Mucosa of gallbladder (tissue), 1 donor: ENCODE data around the gene ARHGAP40. TPM values are rescaled to one million over a fixed set of nuclear protein-coding genes. Genes with fewer than 3 reads are reported as not detected.

ENCODE experiments used
- DNase-seq: peaks from one replicate; pipeline ENCODE4 v3.0.0-alpha.2; 2020; ENCODE audit warnings: low spot score
- total RNA-seq: library from RNA; stranded (reverse); gene quantifications from one replicate; pipeline ENCODE4 v1.2.1, GENCODE V29; 2021
- donor health status: DM: no; HTN: no; CAD: no.

The ARHGAP40 gene
- not detected for total RNA-seq

DNA sequence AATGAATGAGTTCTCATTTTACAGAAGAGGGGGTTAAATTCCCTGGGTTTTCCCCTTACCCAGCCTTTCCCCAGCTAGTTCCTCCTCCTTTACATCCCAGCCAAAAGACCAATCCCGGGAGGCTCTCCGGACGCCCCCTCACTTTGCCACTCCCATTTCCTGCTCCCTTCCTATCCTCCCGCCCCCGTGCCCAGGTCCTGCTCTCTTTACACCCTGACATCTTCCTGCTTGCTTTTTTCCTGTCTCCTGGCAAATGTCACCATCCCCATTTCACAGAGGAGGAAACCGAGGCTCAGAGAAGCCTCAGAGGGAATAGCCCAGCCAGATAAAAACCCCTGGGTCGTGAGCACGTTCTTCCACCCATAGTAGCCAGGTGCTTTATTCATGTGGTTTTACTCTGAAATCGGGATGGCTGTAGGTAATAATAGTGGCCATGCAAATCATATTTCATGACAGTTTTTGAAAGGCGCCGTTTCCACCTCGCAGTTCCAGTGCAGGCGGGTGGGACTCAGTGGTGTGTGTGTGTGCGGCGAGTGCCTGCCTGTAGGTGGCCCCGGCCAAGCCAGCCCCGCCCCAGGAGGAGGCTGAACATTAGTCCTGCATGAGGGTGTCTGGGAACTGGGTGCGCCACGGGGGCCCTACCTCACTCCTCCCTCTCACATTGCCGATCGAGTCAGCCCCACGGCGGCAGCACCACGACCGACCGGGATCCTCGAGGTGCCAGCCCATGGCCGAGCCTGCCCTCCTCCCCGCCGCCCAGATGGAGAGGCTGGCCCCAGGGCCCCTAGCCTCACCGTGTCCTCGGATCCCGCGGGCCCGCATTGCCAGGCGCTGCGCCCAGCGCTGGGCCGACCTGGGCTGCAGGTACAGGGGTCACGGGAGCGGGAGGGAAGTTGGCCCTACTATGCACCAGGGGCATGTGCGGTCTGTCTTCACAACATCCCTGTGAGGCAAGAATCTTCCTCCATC, at the start of gene ARHGAP40:
Gene ARHGAP40, plus strand, starts transcription at position 594 of the 969 bp plus-strand sequence.
- DNase-seq: no peak

DNA sequence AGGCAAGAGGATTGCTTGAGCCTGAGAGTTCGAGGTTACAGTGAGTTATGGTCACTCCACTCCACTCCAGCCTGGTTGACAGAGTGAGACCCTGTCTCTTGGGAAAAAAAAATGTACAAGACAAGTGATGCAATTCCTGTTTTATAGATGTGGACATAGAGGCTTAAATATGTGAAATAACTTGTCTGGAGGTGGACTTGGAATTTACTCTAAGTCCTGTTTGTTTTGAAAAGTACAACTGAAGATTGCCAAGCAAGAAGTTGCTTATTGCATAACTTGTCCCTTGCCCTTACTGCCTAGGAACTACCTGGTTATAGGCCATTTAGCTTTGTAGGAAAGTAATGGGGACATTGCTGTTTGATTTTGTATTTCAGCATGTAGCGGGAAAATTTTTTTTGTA, 46.6 kb upstream of the ARHGAP40 start:
- DNase-seq: no peak

DNA sequence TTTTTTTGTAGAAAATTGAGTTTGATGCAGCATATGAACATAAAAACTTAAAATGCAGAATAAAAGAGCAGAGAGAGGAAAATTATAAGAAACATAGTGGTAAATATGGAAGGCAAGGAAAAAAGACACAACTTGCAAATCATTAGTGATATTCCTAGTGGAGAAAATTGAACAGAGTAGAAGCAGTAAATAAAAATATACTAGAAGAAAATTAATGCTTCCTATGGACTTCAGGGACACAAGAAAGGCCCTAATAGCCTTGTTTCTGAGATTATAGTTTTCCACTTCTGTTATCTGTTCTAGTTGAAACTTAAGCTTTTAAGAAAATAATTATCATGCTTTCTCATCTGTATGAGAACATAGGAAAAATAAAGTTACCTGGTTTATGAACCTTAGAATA, 46.2 kb upstream of the ARHGAP40 start:
- no peak for DNase-seq

DNA sequence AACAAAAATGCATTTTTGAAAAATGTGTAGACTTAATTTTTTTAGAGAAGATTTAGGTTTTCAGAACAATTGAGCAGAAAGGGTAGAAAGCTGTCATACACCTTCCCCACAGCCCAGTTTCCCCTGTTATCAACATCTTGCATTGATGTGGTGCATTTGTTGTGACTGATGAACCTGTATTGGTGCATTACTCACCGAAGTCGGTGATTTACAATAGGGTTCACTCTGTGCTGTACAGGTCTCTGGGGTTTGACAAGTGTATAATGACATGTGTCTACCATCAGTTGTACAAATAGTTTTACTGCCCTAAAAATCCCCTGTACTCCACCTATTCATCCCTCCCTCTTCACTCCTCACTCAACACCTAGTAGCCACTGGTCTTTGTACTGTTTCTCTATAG, 44.4 kb upstream of the ARHGAP40 start:
- DNase-seq: no peak

DNA sequence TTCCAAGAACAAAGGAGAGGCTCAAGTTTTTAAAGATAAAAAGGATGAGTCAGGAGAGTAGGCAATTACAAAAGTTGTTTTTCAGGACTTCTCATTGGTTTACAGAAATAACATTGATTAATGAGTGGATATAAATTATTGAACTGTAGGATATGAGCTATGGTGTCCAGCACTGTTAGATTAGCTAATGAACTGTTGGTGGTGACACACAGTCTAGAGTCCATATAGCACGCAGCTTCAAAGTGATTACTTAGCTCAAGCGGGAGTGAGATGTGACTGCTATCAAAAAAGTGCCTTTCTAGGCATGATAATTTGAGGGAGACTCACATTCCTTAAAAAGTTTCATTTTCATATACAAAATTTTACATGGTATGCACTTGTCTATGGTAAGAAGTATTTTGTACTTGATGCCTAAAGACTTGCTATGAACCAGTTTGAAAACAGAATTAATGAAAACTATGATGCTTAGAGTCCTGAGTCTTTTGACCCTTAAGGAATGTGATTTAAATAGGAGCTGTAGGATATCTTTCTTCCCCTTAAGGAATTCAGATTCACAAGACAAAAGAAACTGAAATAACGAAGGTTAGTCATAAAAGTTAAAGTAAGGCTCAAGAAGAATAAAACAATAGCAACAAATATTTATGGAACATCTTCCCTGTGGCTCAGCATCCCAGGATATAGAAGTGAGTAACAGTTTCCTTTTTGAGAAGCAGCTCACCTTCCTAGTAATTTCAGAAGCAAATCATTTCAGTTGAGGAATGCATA, 42.8 kb upstream of the ARHGAP40 start:
- no peak for DNase-seq

DNA sequence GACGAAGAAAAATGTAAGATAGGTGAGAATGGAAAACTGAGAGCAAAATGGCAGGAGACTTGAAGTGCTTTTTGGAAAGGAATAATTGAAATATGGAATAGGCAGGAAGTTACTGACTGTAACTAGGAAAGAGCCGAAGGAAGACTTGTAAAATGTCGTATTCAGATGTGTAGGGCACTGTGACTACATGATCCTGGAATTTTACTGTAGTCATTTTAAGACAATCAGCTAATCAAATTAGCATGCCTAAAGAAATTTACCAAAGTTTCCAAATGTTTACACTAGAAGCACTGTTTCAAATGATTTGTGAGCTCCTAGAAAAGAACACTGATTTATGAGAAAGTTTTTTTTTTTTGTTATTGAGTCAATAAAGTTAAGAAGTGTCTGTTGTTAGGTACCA, 41.8 kb upstream of the ARHGAP40 start:
- no peak for DNase-seq

DNA sequence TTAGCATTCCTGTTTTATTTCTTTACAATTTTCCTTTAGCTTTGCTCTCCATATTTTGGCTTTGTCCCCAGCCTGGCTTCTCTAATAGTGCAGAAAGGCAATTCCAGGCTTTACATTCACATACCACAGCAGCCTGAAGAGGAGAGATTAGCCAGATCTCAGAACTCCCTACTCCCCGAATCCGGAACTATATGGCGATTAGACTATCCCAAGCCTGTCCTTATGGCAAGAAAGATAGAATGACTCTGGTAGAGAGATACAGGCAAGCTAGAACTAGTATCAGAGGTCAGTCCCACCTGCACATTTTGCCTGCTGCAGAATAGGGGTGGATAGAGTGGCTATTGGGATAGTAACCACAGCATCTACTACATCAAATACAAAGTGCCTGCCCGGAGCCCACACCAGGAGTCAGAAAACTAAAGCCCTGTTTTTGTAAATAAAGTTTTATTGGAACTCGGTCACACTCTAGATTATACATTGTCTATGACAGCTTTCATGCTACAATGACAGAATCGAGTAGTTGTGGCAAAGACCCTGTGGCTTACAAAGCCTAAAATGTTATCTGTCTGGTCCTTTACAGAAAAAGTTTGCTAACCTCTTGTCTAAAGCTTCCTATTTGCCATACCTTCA, 37.7 kb upstream of the ARHGAP40 start:
- DNase-seq: no peak

DNA sequence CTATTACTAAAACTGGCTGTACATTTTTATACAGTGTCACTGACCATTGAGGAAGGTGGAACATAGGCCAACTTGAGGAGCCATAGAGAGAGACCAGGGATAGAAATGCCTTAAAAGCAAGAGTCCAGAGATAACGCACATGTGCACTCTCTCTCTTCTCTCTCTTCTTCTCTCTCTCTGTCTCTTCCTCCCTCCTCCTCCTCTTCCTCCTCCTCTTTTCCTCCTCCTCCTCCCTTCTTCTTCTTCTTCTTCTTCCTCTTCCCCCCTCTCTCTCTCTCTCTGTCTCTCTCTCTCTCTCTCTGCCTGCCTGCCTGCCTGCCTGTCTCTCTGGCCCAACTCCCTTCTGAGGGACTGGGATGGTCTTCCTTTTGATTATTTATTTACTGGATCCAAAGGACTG, 36.9 kb upstream of the ARHGAP40 start:
- no peak for DNase-seq

DNA sequence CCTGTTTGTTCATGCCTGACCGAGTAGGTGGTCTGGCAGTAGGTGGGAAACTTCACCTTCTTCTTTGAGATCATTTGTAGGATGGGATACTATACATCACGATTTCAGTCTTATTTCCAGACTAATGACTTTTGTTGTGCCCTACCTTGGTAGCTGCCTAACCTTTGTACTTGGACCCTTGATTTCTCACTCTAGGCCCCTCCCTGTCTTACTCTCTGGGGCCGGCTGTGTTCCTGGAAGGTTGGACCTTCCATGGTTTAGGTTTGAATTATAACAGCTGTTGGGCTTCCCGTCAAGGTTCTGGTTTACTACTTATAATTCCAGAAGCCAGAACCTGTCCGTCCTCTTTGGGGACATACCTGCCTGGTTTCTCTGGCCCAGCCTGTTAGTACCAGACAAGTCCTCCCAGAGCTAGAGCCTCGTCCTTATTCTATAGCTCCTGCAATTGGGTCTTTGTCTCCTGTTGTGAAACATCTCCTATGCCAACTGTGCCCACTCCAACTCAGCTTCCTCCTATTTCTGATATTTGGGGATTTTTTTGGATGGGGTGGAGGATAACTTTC, 35.5 kb upstream of the ARHGAP40 start:
- no peak for DNase-seq

DNA sequence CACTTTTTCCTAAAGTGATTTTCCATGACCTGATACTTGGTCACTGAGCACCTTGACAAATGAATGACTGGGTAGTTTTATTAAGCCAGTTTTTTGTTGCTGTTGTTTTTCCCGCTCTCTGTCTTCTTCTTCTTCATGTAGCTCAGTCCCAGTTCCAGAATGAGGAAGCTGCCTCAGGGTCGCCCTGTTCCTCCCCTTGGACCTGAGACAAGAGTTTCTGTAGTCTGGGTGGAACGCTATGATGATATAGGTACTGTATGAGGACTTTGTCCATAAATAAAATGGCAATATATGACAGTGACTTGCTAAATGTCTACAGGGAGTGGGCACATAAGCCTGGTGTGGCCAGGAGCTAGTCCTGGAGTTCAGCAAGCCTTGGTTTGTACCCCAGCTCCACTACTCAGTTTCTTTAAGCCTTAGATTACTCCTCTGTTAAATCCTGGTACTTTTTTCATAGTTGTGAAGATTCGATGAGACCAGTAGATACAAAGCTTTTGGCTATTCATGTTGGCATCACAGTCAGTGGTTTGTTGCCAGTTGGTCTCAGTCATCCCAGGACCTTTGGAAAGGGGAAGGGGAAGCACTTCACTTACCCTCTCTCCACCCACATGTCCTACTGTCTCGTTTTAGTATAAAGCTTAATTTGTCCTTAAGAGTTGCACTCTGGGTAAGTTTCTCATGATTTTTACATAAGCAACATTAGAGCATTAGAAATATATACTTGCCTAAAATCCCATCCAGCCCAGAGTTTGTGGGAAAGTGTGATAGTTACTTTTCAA, 31.7 kb upstream of the ARHGAP40 start:
- DNase-seq: no peak

DNA sequence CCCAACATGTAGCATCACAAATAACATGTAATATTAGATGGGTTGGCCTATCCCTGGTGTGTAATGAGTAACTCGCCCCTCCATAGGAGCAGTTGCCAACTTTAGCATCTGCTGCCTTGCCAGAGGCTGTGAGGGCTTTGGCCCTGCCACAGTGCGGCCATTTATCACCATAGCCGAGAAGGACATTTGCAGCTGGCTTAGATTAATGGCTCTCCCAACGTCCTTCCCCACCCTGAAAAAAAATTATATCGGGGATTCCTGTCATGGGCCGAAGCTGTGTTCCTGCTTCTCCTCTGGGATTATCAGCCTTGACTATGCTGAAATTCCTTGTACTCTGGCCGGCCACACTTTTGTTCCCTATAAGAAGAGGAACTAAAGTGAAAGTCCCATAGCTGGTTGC, 28.2 kb upstream of the ARHGAP40 start:
- DNase-seq: no peak

DNA sequence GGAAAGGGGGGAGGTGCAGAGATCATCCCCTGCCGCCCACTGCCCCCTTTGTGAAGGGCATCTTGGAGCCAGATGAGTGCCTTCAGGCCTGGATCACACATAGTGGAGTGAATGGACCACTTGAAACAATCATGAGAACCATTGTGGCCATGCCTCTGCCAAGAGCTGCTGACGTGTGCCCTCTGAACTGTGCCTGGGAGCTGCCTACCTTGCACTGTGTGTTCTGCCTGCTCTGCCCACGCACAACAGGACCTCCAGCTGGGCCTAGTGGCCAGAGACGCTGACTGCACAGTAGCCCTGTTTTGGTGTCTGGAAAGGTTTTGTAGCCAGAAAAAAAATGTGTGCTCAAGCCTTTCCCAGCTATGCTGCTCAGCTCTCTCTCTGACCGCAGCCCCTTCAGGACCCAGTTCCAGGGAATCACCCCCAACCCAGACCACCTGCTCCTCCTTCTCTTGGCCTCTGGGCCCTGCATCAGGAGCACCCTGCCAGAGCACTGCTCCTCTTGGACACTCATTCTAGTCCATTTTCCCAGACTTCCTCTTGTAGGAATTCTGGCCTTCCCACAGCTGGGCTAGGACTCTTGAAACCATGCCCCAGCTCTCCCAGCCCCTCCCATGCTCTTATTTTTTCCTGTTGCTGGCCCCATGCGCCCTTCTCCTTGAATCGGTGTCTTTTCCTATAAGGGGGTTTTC, 22.2 kb upstream of the ARHGAP40 start:
- no peak for DNase-seq

DNA sequence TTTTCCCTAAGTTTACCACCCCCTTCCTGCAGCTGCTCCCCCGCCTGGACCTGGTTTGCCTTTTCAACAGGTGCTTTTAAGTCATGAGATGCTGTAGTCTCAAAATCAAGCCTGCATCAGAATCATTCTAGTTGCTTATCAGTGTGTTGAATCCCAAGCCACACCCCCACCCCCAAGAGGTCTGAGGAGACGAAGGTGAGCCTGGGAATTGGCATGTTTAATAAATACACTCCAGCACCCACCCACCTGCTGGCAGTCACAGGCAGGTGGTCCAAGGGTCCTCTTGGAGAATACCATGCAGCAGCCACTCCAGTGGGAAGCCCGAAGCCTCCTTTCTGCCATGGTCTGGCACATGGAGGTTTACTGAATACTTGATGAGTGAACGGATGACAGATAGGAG, 21.7 kb upstream of the ARHGAP40 start:
- no peak for DNase-seq

DNA sequence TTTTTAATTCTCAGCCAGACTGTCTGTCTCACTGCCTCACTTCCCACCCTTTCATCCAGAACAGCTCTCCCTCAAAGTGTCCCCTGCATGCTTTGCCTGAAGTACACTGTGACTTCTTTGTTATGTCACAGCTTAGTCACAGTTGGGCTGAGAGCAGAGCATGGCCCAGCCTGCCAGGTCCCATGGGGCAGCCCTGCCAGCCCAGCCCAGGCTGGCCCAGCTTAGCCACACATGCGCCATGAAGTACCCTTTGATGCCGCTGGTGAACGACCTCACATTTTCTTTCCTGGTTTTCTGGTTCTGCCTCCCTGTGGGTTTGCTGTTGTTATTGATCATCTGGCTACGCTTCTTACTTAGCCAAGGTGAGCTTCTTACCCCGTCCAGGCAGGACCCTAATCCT, 20.6 kb upstream of the ARHGAP40 start, which contains the start of gene ADIG:
Gene ADIG, plus strand, starts transcription at position 185 of the 400 bp plus-strand sequence. Its CDS starts 54 bp downstream, at position 239.
- peak; percentile 16 for DNase-seq

DNA sequence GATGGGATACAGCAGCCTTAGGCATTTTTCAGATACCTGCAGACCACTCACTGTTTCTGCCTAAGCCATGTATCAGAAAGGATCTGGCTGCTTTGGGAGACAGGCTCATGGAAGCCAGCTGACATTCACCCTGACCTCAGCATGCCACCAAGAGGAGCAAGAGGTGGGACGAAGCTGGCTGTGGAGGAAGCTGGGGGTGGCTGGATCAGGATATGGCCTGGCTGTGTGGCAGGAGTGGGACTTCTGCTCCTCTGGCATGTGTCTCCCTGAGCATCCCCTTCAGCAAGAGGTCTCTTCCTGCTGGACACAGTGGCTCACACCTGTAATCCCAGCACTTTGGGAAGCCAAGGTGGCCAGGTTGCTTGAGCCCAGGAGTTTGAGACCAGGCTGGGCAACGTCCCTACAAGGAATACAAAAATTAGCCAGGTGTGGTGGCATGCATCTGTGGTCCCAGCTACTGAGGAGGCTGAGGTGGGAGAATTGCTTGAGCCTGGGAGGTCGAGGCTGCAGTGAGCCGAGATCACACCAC, 19.7 kb upstream of the ARHGAP40 start:
- no peak for DNase-seq

DNA sequence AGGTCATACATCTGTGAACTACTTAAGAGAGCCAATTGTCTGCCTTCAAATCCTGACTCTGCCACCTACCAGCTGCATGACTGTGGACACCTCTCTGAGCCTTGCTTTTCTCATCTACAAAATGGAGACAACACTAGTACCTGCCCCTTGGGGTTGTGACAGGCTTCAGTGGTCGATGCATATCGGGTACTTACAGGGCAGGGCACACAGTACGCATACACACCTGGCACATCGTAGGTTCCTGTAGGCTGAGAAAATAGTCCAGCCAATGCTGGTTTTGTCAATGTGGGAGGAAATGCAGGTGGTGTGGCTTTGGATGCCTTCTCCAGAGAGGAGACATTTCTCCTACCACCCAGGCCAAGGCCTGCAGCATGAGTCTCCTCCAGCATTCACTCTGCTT, 18.3 kb upstream of the ARHGAP40 start:
- DNase-seq: no peak

DNA sequence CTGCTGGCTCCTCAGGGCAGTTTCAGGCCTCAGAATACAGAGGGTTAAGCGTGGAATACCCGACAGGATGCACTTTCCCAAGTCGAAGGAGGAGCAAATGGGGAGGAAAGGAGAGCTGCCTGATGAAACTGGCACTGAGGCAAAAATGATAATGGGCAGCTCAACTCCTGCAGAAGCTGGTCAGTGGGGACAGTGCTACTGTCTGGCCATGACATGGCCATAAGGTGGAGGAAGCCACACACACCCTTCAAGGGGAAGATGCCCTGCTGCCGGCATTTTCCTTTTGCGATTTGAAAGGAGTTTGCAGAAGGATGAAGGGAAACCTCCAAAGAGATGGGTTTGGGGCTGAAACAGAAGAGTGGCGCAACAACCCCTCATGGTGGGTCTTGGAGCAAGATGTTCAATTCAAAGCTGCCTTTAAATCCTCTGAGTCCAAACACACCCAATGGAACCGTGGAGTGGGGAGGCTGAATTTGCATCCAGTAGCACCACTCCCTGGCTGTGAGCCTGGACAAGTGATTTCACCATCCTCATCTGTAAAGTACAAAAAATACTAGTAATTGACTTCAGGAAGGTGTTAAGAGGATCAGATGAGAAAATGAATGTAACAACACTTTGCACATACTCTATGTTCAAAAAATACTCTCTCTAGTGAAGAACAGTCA, 17.4 kb upstream of the ARHGAP40 start:
- no peak for DNase-seq

DNA sequence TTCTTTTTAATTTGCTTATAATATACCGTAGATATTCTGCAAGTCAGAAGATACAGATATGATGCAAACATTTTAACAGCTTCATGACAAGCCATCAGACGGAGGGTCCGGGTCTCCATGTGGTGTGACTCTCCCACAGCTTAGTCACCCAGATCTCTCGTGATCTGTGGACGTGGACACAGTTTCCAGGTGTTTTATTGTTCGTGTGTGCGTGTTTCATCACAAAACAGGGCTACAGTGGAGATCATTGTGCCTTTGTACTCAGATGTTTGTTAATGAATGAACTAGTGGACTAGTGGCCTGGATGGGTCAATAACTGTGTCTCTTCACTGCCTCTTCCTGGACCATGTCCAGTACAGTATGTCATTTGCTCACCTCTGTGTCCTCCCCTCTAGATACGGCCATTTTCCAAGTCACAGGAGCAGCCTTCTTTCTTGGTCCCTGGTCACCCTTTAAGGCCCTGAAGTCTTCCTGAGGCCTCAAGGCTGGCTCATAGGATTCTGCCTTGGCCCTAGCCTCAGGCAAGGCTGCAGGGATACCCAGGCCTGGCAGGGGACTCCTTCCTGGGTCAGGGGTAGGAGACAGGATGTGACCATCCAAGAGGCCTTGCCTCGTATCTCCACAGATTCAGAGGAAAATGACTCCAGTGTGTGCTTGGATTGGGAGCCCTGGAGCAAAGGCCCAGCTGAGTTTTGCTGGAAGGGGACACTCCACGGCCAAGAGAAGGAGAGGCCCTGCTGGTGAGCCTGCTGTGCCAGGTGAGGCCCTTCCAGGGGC, 16.0 kb upstream of the ARHGAP40 start:
- DNase-seq: no peak

DNA sequence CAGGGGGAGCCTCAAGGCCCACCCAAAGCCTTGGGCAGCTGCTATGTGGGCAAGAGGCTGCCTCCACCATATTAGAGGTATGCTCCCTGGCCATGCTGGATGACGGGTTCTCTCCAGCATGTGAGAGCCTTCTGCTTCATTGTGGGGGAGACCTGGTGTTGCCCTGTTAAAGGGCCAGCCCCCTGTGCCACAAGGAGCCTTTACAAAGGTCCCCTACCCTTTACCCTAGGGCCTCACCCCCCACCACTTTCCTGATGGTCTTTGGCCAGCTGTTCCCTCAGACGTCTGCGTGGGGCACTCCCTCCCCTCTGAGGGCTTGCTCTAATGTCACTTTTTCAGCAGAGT, 15.5 kb upstream of the ARHGAP40 start:
- no peak for DNase-seq
